Measurements from ENCODE around the gene FBXO31. TPM values are rescaled to one million over a fixed set of nuclear protein-coding genes. Genes with fewer than 3 reads are reported as not detected.

The FBXO31 gene
- polyA plus RNA-seq, 1 donor from 2014 or later, result 20.6 TPM

DNA sequence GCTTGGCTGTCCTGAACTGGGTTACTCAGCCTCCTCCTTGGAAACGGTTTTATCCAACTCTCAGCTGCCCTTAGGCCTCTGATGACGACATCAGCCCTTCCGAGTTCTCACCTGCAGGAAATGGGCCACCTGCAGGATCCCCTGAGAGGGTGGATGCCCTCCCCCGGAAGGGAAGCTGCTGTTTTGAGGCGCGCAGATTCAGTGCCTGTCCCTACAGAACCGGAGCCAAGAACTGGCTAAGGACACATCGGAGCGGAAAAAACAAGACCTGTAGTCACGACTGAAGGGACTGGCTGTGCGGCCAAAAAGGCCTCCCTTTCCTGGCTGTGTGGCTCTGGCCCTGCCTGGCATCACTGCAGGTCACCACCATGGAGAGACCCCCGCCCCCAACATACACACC is 54.7 kb downstream of the FBXO31 start:
- Histone ChIP-seq H3K4me3 (ENCODE audit: low read length) (no peak overlapping the region), H3K4me2 (ENCODE audit: low read length) (no peak overlapping the region), H3F3A (ENCODE audit: insufficient read depth, low read length, poor library complexity, severe bottlenecking) (no peaks in the 10 kb centered on the region), H3K27me3 (ENCODE audit: insufficient read depth, low read depth, low read length) (no peaks in the 10 kb centered on the region), H3K9ac (ENCODE audit: low read length) (no peak overlapping the region), H2AFZ (ENCODE audit: low read depth, low read length) (no peak overlapping the region), H3K9me3 (ENCODE audit: low read length) (no peaks in the 10 kb centered on the region), H4K20me1 (ENCODE audit: insufficient read depth) (no peaks in the 10 kb centered on the region), H3K9me2 (ENCODE audit: insufficient read depth, low read length) (no peaks in the 10 kb centered on the region), H3K36me3 (ENCODE audit: insufficient read depth, low read length) (no peaks in the 10 kb centered on the region), H3K27ac (ENCODE audit: low read length) (no peak overlapping the region), H3K79me2 (replicated peaks; ENCODE audit: insufficient read depth, low read length) (no peaks in the 10 kb centered on the region)
- TF ChIP-seq SMC3 (conservative IDR thresholded peaks at IDR 0.05; ENCODE audit: poor library complexity) (no peak), TAF1 (IDR thresholded peaks at IDR 0.05; ENCODE audit: low read depth) (no peak), POLR2AphosphoS5 (IDR thresholded peaks at IDR 0.05) (no peak), MXI1 (conservative IDR thresholded peaks at IDR 0.05; ENCODE audit: poor library complexity, severe bottlenecking) (no peak), EZH2 (IDR thresholded peaks at IDR 0.05; ENCODE audit: borderline replicate concordance, insufficient read depth, low read length, poor library complexity, severe bottlenecking) (no peak), RAD21 (conservative IDR thresholded peaks at IDR 0.05) (no peak)
- TF ChIP-seq, protein P1, sequence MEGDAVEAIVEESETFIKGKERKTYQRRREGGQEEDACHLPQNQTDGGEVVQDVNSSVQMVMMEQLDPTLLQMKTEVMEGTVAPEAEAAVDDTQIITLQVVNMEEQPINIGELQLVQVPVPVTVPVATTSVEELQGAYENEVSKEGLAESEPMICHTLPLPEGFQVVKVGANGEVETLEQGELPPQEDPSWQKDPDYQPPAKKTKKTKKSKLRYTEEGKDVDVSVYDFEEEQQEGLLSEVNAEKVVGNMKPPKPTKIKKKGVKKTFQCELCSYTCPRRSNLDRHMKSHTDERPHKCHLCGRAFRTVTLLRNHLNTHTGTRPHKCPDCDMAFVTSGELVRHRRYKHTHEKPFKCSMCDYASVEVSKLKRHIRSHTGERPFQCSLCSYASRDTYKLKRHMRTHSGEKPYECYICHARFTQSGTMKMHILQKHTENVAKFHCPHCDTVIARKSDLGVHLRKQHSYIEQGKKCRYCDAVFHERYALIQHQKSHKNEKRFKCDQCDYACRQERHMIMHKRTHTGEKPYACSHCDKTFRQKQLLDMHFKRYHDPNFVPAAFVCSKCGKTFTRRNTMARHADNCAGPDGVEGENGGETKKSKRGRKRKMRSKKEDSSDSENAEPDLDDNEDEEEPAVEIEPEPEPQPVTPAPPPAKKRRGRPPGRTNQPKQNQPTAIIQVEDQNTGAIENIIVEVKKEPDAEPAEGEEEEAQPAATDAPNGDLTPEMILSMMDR (IDR thresholded peaks at IDR 0.05; ENCODE audit: poor library complexity, severe bottlenecking), result no peak
- TF ChIP-seq, protein P2, sequence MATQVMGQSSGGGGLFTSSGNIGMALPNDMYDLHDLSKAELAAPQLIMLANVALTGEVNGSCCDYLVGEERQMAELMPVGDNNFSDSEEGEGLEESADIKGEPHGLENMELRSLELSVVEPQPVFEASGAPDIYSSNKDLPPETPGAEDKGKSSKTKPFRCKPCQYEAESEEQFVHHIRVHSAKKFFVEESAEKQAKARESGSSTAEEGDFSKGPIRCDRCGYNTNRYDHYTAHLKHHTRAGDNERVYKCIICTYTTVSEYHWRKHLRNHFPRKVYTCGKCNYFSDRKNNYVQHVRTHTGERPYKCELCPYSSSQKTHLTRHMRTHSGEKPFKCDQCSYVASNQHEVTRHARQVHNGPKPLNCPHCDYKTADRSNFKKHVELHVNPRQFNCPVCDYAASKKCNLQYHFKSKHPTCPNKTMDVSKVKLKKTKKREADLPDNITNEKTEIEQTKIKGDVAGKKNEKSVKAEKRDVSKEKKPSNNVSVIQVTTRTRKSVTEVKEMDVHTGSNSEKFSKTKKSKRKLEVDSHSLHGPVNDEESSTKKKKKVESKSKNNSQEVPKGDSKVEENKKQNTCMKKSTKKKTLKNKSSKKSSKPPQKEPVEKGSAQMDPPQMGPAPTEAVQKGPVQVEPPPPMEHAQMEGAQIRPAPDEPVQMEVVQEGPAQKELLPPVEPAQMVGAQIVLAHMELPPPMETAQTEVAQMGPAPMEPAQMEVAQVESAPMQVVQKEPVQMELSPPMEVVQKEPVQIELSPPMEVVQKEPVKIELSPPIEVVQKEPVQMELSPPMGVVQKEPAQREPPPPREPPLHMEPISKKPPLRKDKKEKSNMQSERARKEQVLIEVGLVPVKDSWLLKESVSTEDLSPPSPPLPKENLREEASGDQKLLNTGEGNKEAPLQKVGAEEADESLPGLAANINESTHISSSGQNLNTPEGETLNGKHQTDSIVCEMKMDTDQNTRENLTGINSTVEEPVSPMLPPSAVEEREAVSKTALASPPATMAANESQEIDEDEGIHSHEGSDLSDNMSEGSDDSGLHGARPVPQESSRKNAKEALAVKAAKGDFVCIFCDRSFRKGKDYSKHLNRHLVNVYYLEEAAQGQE (IDR thresholded peaks at IDR 0.05; ENCODE audit: borderline replicate concordance), result no peak

DNA sequence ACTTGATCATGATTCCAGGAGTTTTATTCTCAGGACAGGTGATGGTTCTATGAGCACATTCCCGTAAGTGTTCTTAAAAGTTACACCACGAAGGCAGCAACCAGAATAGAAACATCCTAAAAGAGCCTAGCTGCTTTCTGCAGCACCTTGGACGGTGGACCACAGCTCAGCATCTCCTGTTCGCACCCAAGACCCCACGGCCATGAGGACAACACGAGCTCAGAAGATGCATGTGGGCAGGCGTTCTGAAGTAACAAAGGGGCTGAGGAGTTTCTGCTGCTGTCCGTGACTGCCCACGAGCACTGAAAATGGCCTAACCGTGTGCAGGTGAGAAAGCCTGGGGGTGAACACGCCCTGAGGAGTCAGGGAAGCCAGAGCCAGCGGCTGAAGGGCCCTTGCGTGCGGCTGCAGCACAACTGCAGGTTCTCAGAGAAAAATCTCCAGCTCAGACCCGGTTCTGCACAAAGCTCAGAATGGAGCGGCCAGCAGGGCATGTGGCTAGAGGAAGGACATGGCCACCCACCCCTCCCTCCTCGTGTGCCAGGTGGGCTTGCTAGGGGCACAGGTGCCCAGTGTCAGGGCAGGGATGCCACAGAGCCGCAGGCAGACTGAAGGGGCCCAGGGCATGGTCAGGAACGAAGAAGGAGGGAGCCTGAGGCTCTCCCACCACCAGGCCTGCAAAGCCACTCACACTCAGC is 55.6 kb downstream of the FBXO31 start:
- Histone ChIP-seq H3K4me3 (ENCODE audit: low read length) (no peak overlapping the region), H3K9me3 (ENCODE audit: low read length) (no peaks in the 10 kb centered on the region), H2AFZ (ENCODE audit: low read depth, low read length) (no peak overlapping the region), H3K36me3 (ENCODE audit: insufficient read depth, low read length) (no peaks in the 10 kb centered on the region), H3K4me2 (ENCODE audit: low read length) (no peak overlapping the region), H3K9me2 (ENCODE audit: insufficient read depth, low read length) (no peaks in the 10 kb centered on the region), H3K9ac (ENCODE audit: low read length) (no peak overlapping the region), H4K20me1 (ENCODE audit: insufficient read depth) (no peaks in the 10 kb centered on the region), H3K27ac (ENCODE audit: low read length) (no peak overlapping the region), H3K27me3 (ENCODE audit: insufficient read depth, low read depth, low read length) (no peaks in the 10 kb centered on the region), H3K79me2 (replicated peaks; ENCODE audit: insufficient read depth, low read length) (no peaks in the 10 kb centered on the region), H3F3A (ENCODE audit: insufficient read depth, low read length, poor library complexity, severe bottlenecking) (no peaks in the 10 kb centered on the region)
- no peak for TF ChIP-seq POLR2AphosphoS5 (IDR thresholded peaks at IDR 0.05)
- TF ChIP-seq, protein P2 (IDR thresholded peaks at IDR 0.05; ENCODE audit: borderline replicate concordance), result no peak
- no peak for TF ChIP-seq EP300 (conservative IDR thresholded peaks at IDR 0.05; ENCODE audit: poor library complexity, severe bottlenecking)
- TF ChIP-seq MXI1 (conservative IDR thresholded peaks at IDR 0.05; ENCODE audit: poor library complexity, severe bottlenecking), result no peak
- TF ChIP-seq SMC3 (conservative IDR thresholded peaks at IDR 0.05; ENCODE audit: poor library complexity), result no peak
- no peak for TF ChIP-seq TAF1 (IDR thresholded peaks at IDR 0.05; ENCODE audit: low read depth)
- TF ChIP-seq, protein P1 (IDR thresholded peaks at IDR 0.05; ENCODE audit: poor library complexity, severe bottlenecking), result no peak
- TF ChIP-seq EZH2 (IDR thresholded peaks at IDR 0.05; ENCODE audit: borderline replicate concordance, insufficient read depth, low read length, poor library complexity, severe bottlenecking), result no peak
- TF ChIP-seq RAD21 (conservative IDR thresholded peaks at IDR 0.05), result no peak
